Measurements from ENCODE around the gene CTTNBP2.

CTTNBP2 gene

GRCh38 chr7:117730390-117730789, 142.9 kb downstream of the CTTNBP2 start:
- no peak for TF ChIP-seq CTCF (IDR thresholded peaks at IDR 0.05; ENCODE audit: control extremely low read depth, extremely low read depth, low read depth, missing control alignments)
- POLR2A ChIA-PET: no interaction called here
- DNase-seq (ENCODE audit: extremely low spot score): no peak
- CTCF ChIA-PET: interaction anchor here (1.1 to 1.2 kb wide), 2 partner anchors 11 to 20 kb away, joined by 4 read pairs; no protein-coding TSS in a partner anchor

GRCh38 chr7:117728890-117729624, 144.2 kb downstream of the CTTNBP2 start:
- TF ChIP-seq CTCF (IDR thresholded peaks at IDR 0.05; ENCODE audit: control extremely low read depth, extremely low read depth, low read depth, missing control alignments): no peak
- POLR2A ChIA-PET: no interaction called here
- peak; percentile 23 for DNase-seq (ENCODE audit: extremely low spot score)
- CTCF ChIA-PET: interaction anchor here (1.1 to 5.9 kb wide), 4 partner anchors 12 to 270 kb away, joined by 3 to 49 read pairs (median 4); no protein-coding TSS in a partner anchor

GRCh38 chr7:117724898-117725297, 148.3 kb downstream of the CTTNBP2 start:
- TF ChIP-seq CTCF (IDR thresholded peaks at IDR 0.05; ENCODE audit: control extremely low read depth, extremely low read depth, low read depth, missing control alignments): no peak
- no peak for DNase-seq (ENCODE audit: extremely low spot score)
- POLR2A ChIA-PET: no interaction called here
- CTCF ChIA-PET: interaction anchor here (1.0 to 5.9 kb wide), 6 partner anchors 8 to 266 kb away, joined by 3 to 49 read pairs (median 3); no protein-coding TSS in a partner anchor

GRCh38 chr7:117719377-117719776, 153.9 kb downstream of the CTTNBP2 start:
- TF ChIP-seq CTCF (IDR thresholded peaks at IDR 0.05; ENCODE audit: control extremely low read depth, extremely low read depth, low read depth, missing control alignments): no peak
- ChIA-PET CTCF (interaction anchor here (1.2 to 5.5 kb wide), 5 partner anchors 8 to 260 kb away, joined by 3 to 49 read pairs (median 5); no protein-coding TSS in a partner anchor), POLR2A (no interaction called here)
- DNase-seq (ENCODE audit: extremely low spot score): no peak

- ChIA-PET CTCF (interaction anchor here (0.6 to 5.5 kb wide), 6 partner anchors 9 to 318 kb away, joined by 3 to 49 read pairs (median 4); no protein-coding TSS in a partner anchor), POLR2A (no interaction called here)
- no peak for TF ChIP-seq CTCF (IDR thresholded peaks at IDR 0.05; ENCODE audit: control extremely low read depth, extremely low read depth, low read depth, missing control alignments)
- no peak for DNase-seq (ENCODE audit: extremely low spot score)
Measured at GRCh38 chr7:117718116-117718835, 155.0 kb downstream of the CTTNBP2 start.

- TF ChIP-seq CTCF (IDR thresholded peaks at IDR 0.05; ENCODE audit: control extremely low read depth, extremely low read depth, low read depth, missing control alignments): no peak
- DNase-seq (ENCODE audit: extremely low spot score): no peak
- ChIA-PET POLR2A (no interaction called here), CTCF (interaction anchor here (0.6 to 5.5 kb wide), 6 partner anchors 10 to 318 kb away, joined by 3 to 49 read pairs (median 3); no protein-coding TSS in a partner anchor)
Measured at GRCh38 chr7:117717357-117717756, 155.9 kb downstream of the CTTNBP2 start.
